HCT116 (cell line): ENCODE data around the gene OTOG. TPM values are rescaled to one million over a fixed set of nuclear protein-coding genes. Genes with fewer than 3 reads are reported as not detected.

Experiments used
- ATAC-seq: fragments of 200-7000 bp; cut with Tn5 transposase; 2 replicates; pipeline ENCODE4 v1.9.1; 2020; ENCODE audit warnings: mild to moderate bottlenecking, moderate library complexity
- BruUV-seq: library from RNA; stranded (reverse); fragments of 400-500 nt; replicated peaks from 2 replicates; lab custom pipeline; 2021; lab: Mats Ljungman, UMichigan
- CTCF ChIA-PET: fragments of 300-600 bp; sonication (Branson Sonifier 250); formaldehyde crosslinking; loops from one replicate; lab custom pipeline; 2021; ENCODE audit warnings: antibody characterized with exemption; lab: Charles Lee
- POLR2A ChIA-PET: fragments of 300-600, 350-600 bp; sonication (Branson Sonifier 250); formaldehyde crosslinking; loops from one replicate; lab custom pipeline; 2021; ENCODE audit warnings: antibody characterized with exemption; lab: Charles Lee
- RAD21 ChIA-PET, 2 experiments: fragments of 300-600 bp; sonication (Branson Sonifier 250); formaldehyde crosslinking; loops; one replicate each; lab custom pipeline; 2023; ENCODE audit warnings: low total read pairs in 2 of 2; ENCODE audit not compliant: uncharacterized antibody in 2 of 2, unreplicated experiment in 2 of 2, low non-redundant PET in 1 of 2; lab: Charles Lee
- DNase-seq: peaks from one replicate; pipeline ENCODE4 v3.0.0-alpha.2; 2010; ENCODE audit warnings: low read depth, low spot score
- H2AFZ ChIP-seq: fragments of 200-600 bp; shearing (Covaris generic), sonication (generic); 2 replicates; pipeline ENCODE4 v1.6.1; 2017; ENCODE audit warnings: low read depth, mixed run types, mixed read lengths, antibody characterized with exemption, low read length; ENCODE audit not compliant: poor library complexity, severe bottlenecking
- H3K27ac ChIP-seq: 2 replicates; pipeline ENCODE4 v1.5.1; 2012; ENCODE audit warnings: low read depth, low read length
- H3K27me3 ChIP-seq: fragments of 200-600 bp; sonication (generic); 2 replicates; pipeline ENCODE4 v1.6.1; 2016; ENCODE audit warnings: mixed run types, low read length, mixed read lengths; ENCODE audit not compliant: insufficient read depth
- H3K36me3 ChIP-seq, 2 experiments: fragments of 200-500 bp in 1 of 2; fragments of 200-600 bp in 1 of 2; sonication (Bioruptor generic) in 1 of 2; sonication (generic) in 1 of 2; 2 replicates each; pipeline versions ENCODE4 v1.5.1 to v1.6.1; 2014 to 2016; ENCODE audit warnings: low read length in 2 of 2, inconsistent platforms in 1 of 2, mixed read lengths in 1 of 2, mixed run types in 1 of 2; ENCODE audit not compliant: insufficient read depth in 2 of 2, control insufficient read depth in 1 of 2
- H3K4me1 ChIP-seq, 2 experiments: fragments of 200-600 bp in 1 of 2; sonication (generic) in 1 of 2; 2 replicates each; pipeline versions ENCODE4 v1.5.1 to v1.6.1; 2012 to 2017; ENCODE audit warnings: low read length in 2 of 2, inconsistent platforms in 1 of 2, mild to moderate bottlenecking in 1 of 2, mixed read lengths in 1 of 2, mixed run types in 1 of 2, moderate library complexity in 1 of 2; ENCODE audit not compliant: insufficient read depth in 2 of 2, control insufficient read depth in 1 of 2
- H3K4me2 ChIP-seq: fragments of 200-600 bp; sonication (generic); 2 replicates; pipeline ENCODE4 v1.6.1; 2017; ENCODE audit warnings: mixed run types, low read length, mixed read lengths
- H3K4me3 ChIP-seq, 2 experiments: fragments of 200-600 bp in 1 of 2; sonication (generic) in 1 of 2; replicated peaks in 1 of 2; 2 replicates each; pipeline ENCODE4 v1.5.1; 2011 to 2016; ENCODE audit warnings: low read length in 2 of 2, control low read depth in 1 of 2, low read depth in 1 of 2, mild to moderate bottlenecking in 1 of 2, mixed read lengths in 1 of 2, mixed run types in 1 of 2
- H3K79me2 ChIP-seq: fragments of 200-600 bp; sonication (generic); 2 replicates; pipeline ENCODE4 v1.6.1; 2017; ENCODE audit warnings: mild to moderate bottlenecking, mixed run types, low read length, moderate library complexity, mixed read lengths; ENCODE audit not compliant: insufficient read depth
- H3K9ac ChIP-seq: fragments of 200-600 bp; sonication (generic); 2 replicates; pipeline ENCODE4 v1.6.1; 2016; ENCODE audit warnings: low read length, mixed read lengths
- H3K9me2 ChIP-seq: fragments of 200-600 bp; sonication (generic), shearing (Covaris generic); 2 replicates; pipeline ENCODE4 v1.6.1; 2017; ENCODE audit warnings: mixed run types, mild to moderate bottlenecking, moderate library complexity; ENCODE audit not compliant: insufficient read depth
- H3K9me3 ChIP-seq, 2 experiments: fragments of 200-500 bp in 1 of 2; fragments of 200-600 bp in 1 of 2; sonication (Bioruptor generic) in 1 of 2; sonication (generic) in 1 of 2; 2 replicates each; pipeline ENCODE4 v1.6.1; 2014 to 2017; ENCODE audit warnings: low read length in 2 of 2, mixed read lengths in 2 of 2, inconsistent platforms in 1 of 2, low read depth in 1 of 2, mild to moderate bottlenecking in 1 of 2, mixed run types in 1 of 2, moderate library complexity in 1 of 2; ENCODE audit not compliant: control insufficient read depth in 1 of 2, insufficient read depth in 1 of 2
- H4K20me1 ChIP-seq: fragments of 200-600 bp; sonication (generic), shearing (Covaris generic); 2 replicates; pipeline ENCODE4 v1.6.1; 2017; ENCODE audit warnings: mixed run types, mild to moderate bottlenecking, moderate library complexity; ENCODE audit not compliant: insufficient read depth
- CEBPB ChIP-seq: IDR thresholded peaks from 2 replicates; pipeline ENCODE4 v1.6.1; 2012; ENCODE audit warnings: low read depth
- EZH2 ChIP-seq: fragments of 200-600 bp; sonication (generic); IDR thresholded peaks from 2 replicates; pipeline ENCODE4 v1.6.1; 2017; ENCODE audit warnings: antibody characterized with exemption, mixed run types
- EZH2phosphoT487 ChIP-seq: fragments of 200-600 bp; IDR thresholded peaks from 2 replicates; pipeline ENCODE4 v1.6.1; 2018; ENCODE audit warnings: antibody characterized with exemption, borderline replicate concordance
- FOSL1 ChIP-seq: IDR thresholded peaks from 2 replicates; pipeline ENCODE4 v1.6.1; 2012; ENCODE audit warnings: low read depth
- JUND ChIP-seq: IDR thresholded peaks from 2 replicates; pipeline ENCODE4 v1.6.1; 2012
- POLR2AphosphoS5 ChIP-seq: IDR thresholded peaks from 2 replicates; pipeline ENCODE4 v1.6.1; 2011; ENCODE audit warnings: mild to moderate bottlenecking, low read depth, low read length, moderate library complexity
- SP1 ChIP-seq: IDR thresholded peaks from 2 replicates; pipeline ENCODE4 v1.6.1; 2012; ENCODE audit warnings: low read depth
- SRF ChIP-seq: IDR thresholded peaks from 2 replicates; pipeline ENCODE4 v1.6.1; 2012; ENCODE audit warnings: low read depth
- YY1 ChIP-seq: IDR thresholded peaks from 2 replicates; pipeline ENCODE4 v1.6.1; 2011; ENCODE audit warnings: low read length, low read depth, moderate library complexity, mild to moderate bottlenecking; ENCODE audit not compliant: insufficient replicate concordance; ENCODE audit errors: extremely low read depth
- ZNF274 ChIP-seq: fragments of 200-500 bp; sonication (Bioruptor generic); IDR thresholded peaks from 2 replicates; pipeline ENCODE4 v1.6.1; 2014; ENCODE audit warnings: mild to moderate bottlenecking, low read depth, low read length, inconsistent platforms
- intact Hi-C: fragments of 100-400 bp; cut with micrococcal nuclease; formaldehyde crosslinking; loops from 2 replicates; pipeline ENCODE4 v1.10.0; 2022
- total RNA-seq: library from RNA; stranded (reverse); gene quantifications from one replicate; pipeline ENCODE4 v1.2.1, GENCODE V29; 2021; ENCODE audit not compliant: unreplicated experiment
- TF ChIP-seq, protein P1 (sequence below): IDR thresholded peaks from 2 replicates; pipeline ENCODE4 v1.6.1; 2012
- TF ChIP-seq, protein P2 (sequence below): IDR thresholded peaks from 2 replicates; pipeline ENCODE4 v1.6.1; 2011; ENCODE audit warnings: mild to moderate bottlenecking, low read length, moderate library complexity; ENCODE audit not compliant: insufficient replicate concordance; ENCODE audit errors: extremely low read depth
- TF ChIP-seq, protein P3 (sequence below): IDR thresholded peaks from 2 replicates; pipeline ENCODE4 v1.6.1; 2012
- TF ChIP-seq, protein P4 (sequence below), 3 experiments: fragments of 200-600 bp in 1 of 3; sonication (generic) in 1 of 3; IDR thresholded peaks in 2 of 3; conservative IDR thresholded peaks in 1 of 3; 2 replicates each; pipeline ENCODE4 v1.5.1; 2012 to 2017; ENCODE audit warnings: low read depth in 2 of 3, low read length in 2 of 3, antibody characterized with exemption in 1 of 3, borderline replicate concordance in 1 of 3, control low read depth in 1 of 3, mild to moderate bottlenecking in 1 of 3, mixed read lengths in 1 of 3, mixed run types in 1 of 3, moderate library complexity in 1 of 3; ENCODE audit not compliant: insufficient read depth in 1 of 3

The OTOG gene
- total RNA-seq, 1 experiment from 2014 or later: 0.07 TPM

DNA sequence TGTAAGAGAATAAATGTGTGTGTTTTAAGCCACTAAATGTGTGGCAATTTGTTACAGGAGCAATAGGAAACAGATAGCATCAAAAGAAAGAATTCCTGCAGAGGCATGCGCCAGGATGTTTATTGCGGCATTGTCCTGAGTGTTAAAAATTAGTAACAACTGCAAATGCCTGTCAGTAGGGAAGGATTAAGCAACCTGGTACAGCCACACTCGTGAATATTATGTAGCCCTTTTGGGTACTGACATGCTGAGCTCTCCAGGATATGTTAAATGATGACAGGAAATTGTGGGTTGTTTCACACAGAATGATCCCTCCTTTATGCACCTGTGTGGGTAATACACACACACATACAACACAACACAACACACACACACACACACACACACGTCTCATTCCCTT, 102.6 kb downstream of the OTOG start:
- H3K4me3 ChIP-seq: no peak overlapping the region
- BruUV-seq: no TSS peak
- H4K20me1 ChIP-seq: no peaks in the 10 kb centered on the region
- no peak overlapping the region for H3K27ac ChIP-seq
- peak; percentile 18 for ATAC-seq
- no peaks in the 10 kb centered on the region for H3K9me2 ChIP-seq
- H3K4me2 ChIP-seq: peak overlapping the region; percentile 60
- CTCF ChIA-PET: no interaction called here
- intact Hi-C loops: no loop called here
- no peak for DNase-seq
- H3K79me2 ChIP-seq: no peaks in the 10 kb centered on the region
- no peaks in the 10 kb centered on the region for H3K9me3 ChIP-seq
- peak overlapping the region; percentile 83 for H2AFZ ChIP-seq
- TF ChIP-seq, protein P1, sequence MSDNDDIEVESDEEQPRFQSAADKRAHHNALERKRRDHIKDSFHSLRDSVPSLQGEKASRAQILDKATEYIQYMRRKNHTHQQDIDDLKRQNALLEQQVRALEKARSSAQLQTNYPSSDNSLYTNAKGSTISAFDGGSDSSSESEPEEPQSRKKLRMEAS: no peak
- no peak for TF ChIP-seq EZH2
- TF ChIP-seq JUND: no peak
- TF ChIP-seq, protein P2, sequence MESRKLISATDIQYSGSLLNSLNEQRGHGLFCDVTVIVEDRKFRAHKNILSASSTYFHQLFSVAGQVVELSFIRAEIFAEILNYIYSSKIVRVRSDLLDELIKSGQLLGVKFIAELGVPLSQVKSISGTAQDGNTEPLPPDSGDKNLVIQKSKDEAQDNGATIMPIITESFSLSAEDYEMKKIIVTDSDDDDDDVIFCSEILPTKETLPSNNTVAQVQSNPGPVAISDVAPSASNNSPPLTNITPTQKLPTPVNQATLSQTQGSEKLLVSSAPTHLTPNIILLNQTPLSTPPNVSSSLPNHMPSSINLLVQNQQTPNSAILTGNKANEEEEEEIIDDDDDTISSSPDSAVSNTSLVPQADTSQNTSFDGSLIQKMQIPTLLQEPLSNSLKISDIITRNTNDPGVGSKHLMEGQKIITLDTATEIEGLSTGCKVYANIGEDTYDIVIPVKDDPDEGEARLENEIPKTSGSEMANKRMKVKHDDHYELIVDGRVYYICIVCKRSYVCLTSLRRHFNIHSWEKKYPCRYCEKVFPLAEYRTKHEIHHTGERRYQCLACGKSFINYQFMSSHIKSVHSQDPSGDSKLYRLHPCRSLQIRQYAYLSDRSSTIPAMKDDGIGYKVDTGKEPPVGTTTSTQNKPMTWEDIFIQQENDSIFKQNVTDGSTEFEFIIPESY: no peak
- no peak for TF ChIP-seq EZH2phosphoT487
- TF ChIP-seq SP1: no peak
- TF ChIP-seq ZNF274: no peak
- no peak for TF ChIP-seq POLR2AphosphoS5
- TF ChIP-seq SRF: no peak
- no peak for TF ChIP-seq YY1
- TF ChIP-seq, protein P3, sequence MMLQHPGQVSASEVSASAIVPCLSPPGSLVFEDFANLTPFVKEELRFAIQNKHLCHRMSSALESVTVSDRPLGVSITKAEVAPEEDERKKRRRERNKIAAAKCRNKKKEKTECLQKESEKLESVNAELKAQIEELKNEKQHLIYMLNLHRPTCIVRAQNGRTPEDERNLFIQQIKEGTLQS: no peak
- TF ChIP-seq CEBPB: no peak
- TF ChIP-seq, protein P4, sequence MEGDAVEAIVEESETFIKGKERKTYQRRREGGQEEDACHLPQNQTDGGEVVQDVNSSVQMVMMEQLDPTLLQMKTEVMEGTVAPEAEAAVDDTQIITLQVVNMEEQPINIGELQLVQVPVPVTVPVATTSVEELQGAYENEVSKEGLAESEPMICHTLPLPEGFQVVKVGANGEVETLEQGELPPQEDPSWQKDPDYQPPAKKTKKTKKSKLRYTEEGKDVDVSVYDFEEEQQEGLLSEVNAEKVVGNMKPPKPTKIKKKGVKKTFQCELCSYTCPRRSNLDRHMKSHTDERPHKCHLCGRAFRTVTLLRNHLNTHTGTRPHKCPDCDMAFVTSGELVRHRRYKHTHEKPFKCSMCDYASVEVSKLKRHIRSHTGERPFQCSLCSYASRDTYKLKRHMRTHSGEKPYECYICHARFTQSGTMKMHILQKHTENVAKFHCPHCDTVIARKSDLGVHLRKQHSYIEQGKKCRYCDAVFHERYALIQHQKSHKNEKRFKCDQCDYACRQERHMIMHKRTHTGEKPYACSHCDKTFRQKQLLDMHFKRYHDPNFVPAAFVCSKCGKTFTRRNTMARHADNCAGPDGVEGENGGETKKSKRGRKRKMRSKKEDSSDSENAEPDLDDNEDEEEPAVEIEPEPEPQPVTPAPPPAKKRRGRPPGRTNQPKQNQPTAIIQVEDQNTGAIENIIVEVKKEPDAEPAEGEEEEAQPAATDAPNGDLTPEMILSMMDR (IDR thresholded peaks at IDR 0.05 in 2 of 3, conservative IDR thresholded peaks at IDR 0.05 in 1 of 3; ENCODE audit: borderline replicate concordance in 1 of 3, insufficient read depth in 1 of 3, low read depth in 2 of 3, low read length in 2 of 3): no peak
- no peak for TF ChIP-seq FOSL1
- no peaks in the 10 kb centered on the region for H3K27me3 ChIP-seq
- POLR2A ChIA-PET: no interaction called here
- RAD21 ChIA-PET: no interaction called here
- no peaks in the 10 kb centered on the region for H3K36me3 ChIP-seq
- H3K4me1 ChIP-seq: peaks cover 11 to 21% of the 10 kb centered on the region in 2 experiments
- no peak overlapping the region for H3K9ac ChIP-seq
